ENCODE measurements around the gene ANKRA2.

- TF ChIP-seq CTCF (IDR thresholded peaks at IDR 0.05; ENCODE audit: poor library complexity, severe bottlenecking) = no peak
- TF ChIP-seq MXI1 (conservative IDR thresholded peaks at IDR 0.05; ENCODE audit: poor library complexity, severe bottlenecking) = no peak
- no peak for TF ChIP-seq POLR2AphosphoS5 (IDR thresholded peaks at IDR 0.05)
These were observed 20.7 kb downstream of the ANKRA2 start for GRCh38 chr5:73544429-73545402.
